ENCODE measurements around the gene TRMT61A. TPM values are rescaled to one million over a fixed set of nuclear protein-coding genes. Genes with fewer than 3 reads are reported as not detected.
A peak's percentile ranks its signal among the peaks of the same experiment; 100 is the strongest.

Gene TRMT61A
- total and polyA plus RNA-seq, 10 of the 15 experiments (the other 5 are each of a cell fraction or from before 2014, with no cell fraction given) = 0.11 to 21.9 (median 11.4) TPM

DNA sequence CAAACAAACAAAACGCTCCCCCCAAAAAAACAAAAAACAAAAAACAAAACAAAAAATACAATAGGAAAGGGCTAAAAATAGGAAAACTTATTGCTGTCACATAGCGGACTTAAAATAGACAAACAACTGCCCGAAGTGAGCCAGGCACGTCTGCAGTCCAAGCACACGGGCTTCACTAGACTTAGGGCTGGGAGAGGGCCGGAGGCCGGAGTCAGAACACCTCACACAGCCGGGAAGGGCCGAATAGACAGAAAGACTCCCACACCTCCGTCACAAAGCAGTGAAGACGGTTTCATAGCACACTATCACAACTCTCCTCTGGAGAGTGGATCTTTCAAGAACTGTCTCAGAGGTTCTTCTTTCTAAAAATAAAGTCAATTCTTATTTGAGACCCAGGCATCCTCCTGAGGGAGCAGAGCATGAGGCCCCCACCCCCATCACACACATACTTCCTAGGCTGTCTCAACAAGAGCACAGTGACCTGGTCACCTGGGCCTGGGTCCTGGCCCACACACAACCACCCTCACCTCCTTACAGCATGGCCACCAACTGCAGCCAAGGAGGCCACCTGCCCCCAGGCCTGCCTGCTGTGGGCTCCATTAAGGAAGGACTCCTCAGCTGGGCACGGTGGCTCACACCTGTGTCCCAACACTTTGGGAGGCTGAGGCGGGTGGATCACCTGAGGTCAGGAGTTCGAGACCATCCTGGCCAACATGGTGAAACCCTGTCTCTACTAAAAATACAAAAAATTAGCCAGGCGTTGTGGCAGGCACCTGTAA lies 26.8 kb downstream of the TRMT61A start:
- Histone ChIP-seq H3K4me1 (ENCODE audit: control insufficient read depth, insufficient read depth, low read length) (peaks cover 5% of the 10 kb centered on the region), H3K9me3 (replicated peaks; ENCODE audit: control insufficient read depth, insufficient read depth, low read length) (no peaks in the 10 kb centered on the region), H3K79me2 (ENCODE audit: control insufficient read depth, insufficient read depth, low read length) (peaks cover 27% of the 10 kb centered on the region), H3K4me2 (ENCODE audit: control insufficient read depth, insufficient read depth) (no peak overlapping the region), H3K36me3 (ENCODE audit: control insufficient read depth in 2 of 2, insufficient read depth in 2 of 2, low read length in 1 of 2) (peaks cover 0 to 14% of the 10 kb centered on the region in 2 experiments; a peak in 3 of 4 replicates), H3K4me3 (no peak overlapping the region), H3K9ac (ENCODE audit: control insufficient read depth, insufficient read depth, low read length) (no peak overlapping the region), H4K20me1 (ENCODE audit: control insufficient read depth, insufficient read depth) (0 out of 2 replicates have a peak, but pooled peaks cover 6% of the 10 kb centered on the region), H3K27me3 (replicated peaks in 1 of 2; ENCODE audit: control insufficient read depth in 2 of 2, insufficient read depth in 2 of 2, low read length in 1 of 2) (no peaks in the 10 kb centered on the region), H2AFZ (ENCODE audit: control insufficient read depth, low read depth, low read length) (no peak overlapping the region), H3K27ac (ENCODE audit: control insufficient read depth, insufficient read depth) (no peak overlapping the region)
- ATAC-seq = no peak
- POLR2A ChIA-PET = interaction anchor here (0.7 kb wide), 1 partner anchor 97 kb away, joined by 3 read pairs; no protein-coding TSS in a partner anchor
- DNase-seq (ENCODE audit: low read depth, low spot score) = no peak
- TF ChIP-seq CBFB (IDR thresholded peaks at IDR 0.05; ENCODE audit: low read depth) = no peak
- no peak for TF ChIP-seq IKZF1 (conservative IDR thresholded peaks at IDR 0.05)
- no peak for TF ChIP-seq ZNF384 (IDR thresholded peaks at IDR 0.05; ENCODE audit: borderline replicate concordance, low read depth, low read length)
- TF ChIP-seq PAX5 (IDR thresholded peaks at IDR 0.05; ENCODE audit: borderline replicate concordance, low read depth, low read length) = no peak
- TF ChIP-seq POLR2A (IDR thresholded peaks at IDR 0.05; ENCODE audit: low read depth, low read length) = peak; percentile 49
- TF ChIP-seq, protein P1, sequence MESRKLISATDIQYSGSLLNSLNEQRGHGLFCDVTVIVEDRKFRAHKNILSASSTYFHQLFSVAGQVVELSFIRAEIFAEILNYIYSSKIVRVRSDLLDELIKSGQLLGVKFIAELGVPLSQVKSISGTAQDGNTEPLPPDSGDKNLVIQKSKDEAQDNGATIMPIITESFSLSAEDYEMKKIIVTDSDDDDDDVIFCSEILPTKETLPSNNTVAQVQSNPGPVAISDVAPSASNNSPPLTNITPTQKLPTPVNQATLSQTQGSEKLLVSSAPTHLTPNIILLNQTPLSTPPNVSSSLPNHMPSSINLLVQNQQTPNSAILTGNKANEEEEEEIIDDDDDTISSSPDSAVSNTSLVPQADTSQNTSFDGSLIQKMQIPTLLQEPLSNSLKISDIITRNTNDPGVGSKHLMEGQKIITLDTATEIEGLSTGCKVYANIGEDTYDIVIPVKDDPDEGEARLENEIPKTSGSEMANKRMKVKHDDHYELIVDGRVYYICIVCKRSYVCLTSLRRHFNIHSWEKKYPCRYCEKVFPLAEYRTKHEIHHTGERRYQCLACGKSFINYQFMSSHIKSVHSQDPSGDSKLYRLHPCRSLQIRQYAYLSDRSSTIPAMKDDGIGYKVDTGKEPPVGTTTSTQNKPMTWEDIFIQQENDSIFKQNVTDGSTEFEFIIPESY (IDR thresholded peaks at IDR 0.05) = no peak
- TF ChIP-seq SPI1 (IDR thresholded peaks at IDR 0.05; ENCODE audit: borderline replicate concordance, insufficient read depth, low read depth, low read length) = no peak
- TF ChIP-seq SMAD5 (IDR thresholded peaks at IDR 0.05; ENCODE audit: low read depth) = no peak
- CTCF ChIA-PET = interaction anchor here (1.5 kb wide), 1 partner anchor 15 kb away, joined by 6 read pairs; no protein-coding TSS in a partner anchor
- in situ Hi-C loops (cut with MboI) (loop anchor here (5.0 kb wide), 1 partner anchor 38 kb away; no protein-coding TSS in a partner anchor), intact Hi-C loops (cut with micrococcal nuclease; ENCODE audit: unreplicated experiment) (no loop called here)
- 89% methylated on average over 15 of the region's 15 CpGs for WGBS (ENCODE audit: insufficient coverage, insufficient replicate concordance, low lambda C conversion rate, missing lambda C conversion rate)
- RAD21 ChIA-PET (ENCODE audit: unreplicated experiment) = no interaction called here
- SMC1A ChIA-PET (ENCODE audit: uncharacterized antibody, unreplicated experiment) = no interaction called here
- BruUV-seq (replicated peaks) = no TSS peak
- FAIRE-seq = no peak
